Ectodermal cell (in vitro differentiated cells): ENCODE data around the gene TPCN2.

ENCODE experiments used
- H3K27ac ChIP-seq: 2 replicates; pipeline ENCODE4 v1.7.0; 2013; ENCODE audit warnings: mild to moderate bottlenecking, low read depth, low read length; ENCODE audit not compliant: insufficient read depth, poor library complexity, severe bottlenecking
- H3K27me3 ChIP-seq: 2 replicates; pipeline ENCODE4 v1.7.0; 2013; ENCODE audit warnings: mild to moderate bottlenecking, low read length; ENCODE audit not compliant: insufficient read depth, control insufficient read depth, poor library complexity, severe bottlenecking
- H3K36me3 ChIP-seq: one replicate; pipeline ENCODE4 v1.7.0; 2013; ENCODE audit warnings: low read length; ENCODE audit not compliant: control insufficient read depth, insufficient read depth
- H3K4me1 ChIP-seq: one replicate; pipeline ENCODE4 v1.7.0; 2013; ENCODE audit warnings: low read length; ENCODE audit not compliant: control insufficient read depth, insufficient read depth
- H3K4me3 ChIP-seq: 2 replicates; pipeline ENCODE4 v1.7.0; 2013; ENCODE audit warnings: low read depth, low read length, control low read depth; ENCODE audit not compliant: insufficient read depth
- H3K9me3 ChIP-seq: 2 replicates; pipeline ENCODE4 v1.7.0; 2013; ENCODE audit warnings: mild to moderate bottlenecking, low read length, moderate library complexity; ENCODE audit not compliant: control insufficient read depth
- WGBS, 2 experiments: methylation state at CpG; one replicate each; pipeline ENCODE4 v1.1.7; 2013; ENCODE audit warnings: missing lambda C conversion rate in 2 of 2; 5-methylcytosine and 5-hydroxymethylcytosine counted together

Gene TPCN2

GRCh38 chr11:69096473-69096872, 47.7 kb downstream of the TPCN2 start:
- Histone ChIP-seq H3K27me3 (no peaks in the 10 kb centered on the region), H3K36me3 (peaks cover 2% of the 10 kb centered on the region), H3K4me3 (no peak overlapping the region), H3K27ac (no peak overlapping the region), H3K9me3 (no peaks in the 10 kb centered on the region), H3K4me1 (peaks cover 11% of the 10 kb centered on the region)
- 93 to 95% methylated on average over 13 of the region's 13 CpGs for WGBS, 2 experiments

DNA sequence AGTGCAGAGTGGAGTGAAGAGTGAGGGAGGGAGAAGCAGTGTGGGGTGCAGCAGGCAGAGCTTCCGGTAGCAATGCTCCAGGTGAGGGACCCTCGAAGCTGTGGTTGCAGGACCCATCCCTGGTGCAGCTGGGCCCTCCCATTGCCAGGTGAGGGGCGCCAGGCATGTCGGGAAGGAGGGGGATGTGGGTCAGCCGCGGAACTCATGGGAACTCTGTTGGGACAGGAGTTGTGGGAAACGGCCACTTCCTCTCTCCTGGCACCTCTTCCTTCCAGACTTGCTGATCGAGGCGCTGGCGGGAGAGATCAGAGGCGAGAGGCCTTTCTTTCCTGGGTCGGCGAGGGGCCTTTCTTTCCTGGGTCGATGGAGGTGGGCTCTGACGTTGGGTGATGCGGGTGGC, 48.5 kb downstream of the TPCN2 start:
- peaks cover 11% of the 10 kb centered on the region for H3K4me1 ChIP-seq
- no peak overlapping the region for H3K4me3 ChIP-seq
- 94 to 95% methylated on average over 16 of the region's 16 CpGs for WGBS, 2 experiments
- no peaks in the 10 kb centered on the region for H3K27me3 ChIP-seq
- H3K27ac ChIP-seq = no peak overlapping the region
- no peaks in the 10 kb centered on the region for H3K36me3 ChIP-seq
- H3K9me3 ChIP-seq = no peaks in the 10 kb centered on the region

DNA sequence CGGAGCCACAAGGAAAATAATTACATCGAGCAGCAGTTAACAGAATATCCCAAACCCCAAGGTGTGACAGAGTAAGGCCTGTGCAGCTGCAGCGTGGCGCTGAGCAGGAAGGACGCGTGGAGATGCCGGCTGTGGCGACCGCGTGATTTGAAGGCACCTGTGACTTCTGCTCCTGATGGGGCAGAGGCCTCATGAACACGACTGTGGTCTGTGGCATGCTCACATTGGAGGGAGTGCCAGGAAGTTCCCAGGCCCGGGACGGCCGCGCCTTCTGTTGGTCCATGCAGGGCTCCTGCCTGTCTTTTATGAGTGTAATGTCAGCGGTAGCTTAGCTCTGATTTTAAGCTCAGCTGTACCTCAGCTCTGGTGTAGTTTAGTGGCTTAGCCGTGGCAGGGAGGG, 50.4 kb downstream of the TPCN2 start:
- no peaks in the 10 kb centered on the region for H3K9me3 ChIP-seq
- no peak overlapping the region for H3K27ac ChIP-seq
- peaks cover 6% of the 10 kb centered on the region for H3K4me1 ChIP-seq
- 89 to 90% methylated on average over 17 of the region's 17 CpGs for WGBS, 2 experiments
- no peaks in the 10 kb centered on the region for H3K27me3 ChIP-seq
- H3K4me3 ChIP-seq = no peak overlapping the region
- no peaks in the 10 kb centered on the region for H3K36me3 ChIP-seq

- Histone ChIP-seq H3K27ac (no peak overlapping the region), H3K4me3 (no peak overlapping the region), H3K4me1 (no peaks in the 10 kb centered on the region), H3K9me3 (no peaks in the 10 kb centered on the region), H3K27me3 (no peaks in the 10 kb centered on the region), H3K36me3 (no peaks in the 10 kb centered on the region)
- 88 to 93% methylated on average over 13 of the region's 13 CpGs for WGBS, 2 experiments
Observed at GRCh38 chr11:69100454-69101114, 51.9 kb downstream of the TPCN2 start.

DNA sequence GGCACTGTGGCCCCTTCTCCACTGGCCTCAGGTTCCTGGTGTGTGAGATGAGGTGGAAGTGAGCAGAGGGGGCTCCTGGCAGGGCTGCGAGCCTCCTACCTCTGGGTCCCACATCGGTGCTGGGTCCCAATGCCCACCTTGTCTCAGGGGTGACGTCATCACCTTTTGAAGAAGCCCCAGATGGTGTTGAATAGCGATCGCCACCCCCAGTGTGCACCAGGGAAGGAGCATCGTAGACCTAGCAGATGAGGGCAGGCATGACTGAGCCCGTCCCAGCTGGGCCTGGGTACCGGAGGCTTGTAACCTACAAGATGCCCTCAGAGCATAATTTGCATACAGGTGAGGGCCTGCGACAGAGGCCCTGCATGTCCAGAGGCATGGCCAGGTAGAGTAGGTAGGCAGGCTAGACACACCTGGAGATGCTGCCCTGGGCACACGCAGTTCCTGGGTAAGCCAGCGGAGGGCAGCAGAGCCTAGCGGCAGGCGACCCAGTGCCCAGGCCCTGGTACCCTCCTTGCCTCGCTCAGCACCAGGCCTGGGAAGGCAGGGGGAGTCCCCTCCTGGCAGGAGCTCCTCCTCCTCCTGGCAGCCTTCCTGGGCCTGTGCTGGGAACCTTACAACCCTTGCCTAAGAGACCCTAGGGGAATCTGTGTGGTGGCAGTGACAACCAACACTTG, 52.5 kb downstream of the TPCN2 start:
- WGBS, 2 experiments = 32 to 36% methylated on average over 14 of the region's 14 CpGs
- H3K36me3 ChIP-seq = no peaks in the 10 kb centered on the region

DNA sequence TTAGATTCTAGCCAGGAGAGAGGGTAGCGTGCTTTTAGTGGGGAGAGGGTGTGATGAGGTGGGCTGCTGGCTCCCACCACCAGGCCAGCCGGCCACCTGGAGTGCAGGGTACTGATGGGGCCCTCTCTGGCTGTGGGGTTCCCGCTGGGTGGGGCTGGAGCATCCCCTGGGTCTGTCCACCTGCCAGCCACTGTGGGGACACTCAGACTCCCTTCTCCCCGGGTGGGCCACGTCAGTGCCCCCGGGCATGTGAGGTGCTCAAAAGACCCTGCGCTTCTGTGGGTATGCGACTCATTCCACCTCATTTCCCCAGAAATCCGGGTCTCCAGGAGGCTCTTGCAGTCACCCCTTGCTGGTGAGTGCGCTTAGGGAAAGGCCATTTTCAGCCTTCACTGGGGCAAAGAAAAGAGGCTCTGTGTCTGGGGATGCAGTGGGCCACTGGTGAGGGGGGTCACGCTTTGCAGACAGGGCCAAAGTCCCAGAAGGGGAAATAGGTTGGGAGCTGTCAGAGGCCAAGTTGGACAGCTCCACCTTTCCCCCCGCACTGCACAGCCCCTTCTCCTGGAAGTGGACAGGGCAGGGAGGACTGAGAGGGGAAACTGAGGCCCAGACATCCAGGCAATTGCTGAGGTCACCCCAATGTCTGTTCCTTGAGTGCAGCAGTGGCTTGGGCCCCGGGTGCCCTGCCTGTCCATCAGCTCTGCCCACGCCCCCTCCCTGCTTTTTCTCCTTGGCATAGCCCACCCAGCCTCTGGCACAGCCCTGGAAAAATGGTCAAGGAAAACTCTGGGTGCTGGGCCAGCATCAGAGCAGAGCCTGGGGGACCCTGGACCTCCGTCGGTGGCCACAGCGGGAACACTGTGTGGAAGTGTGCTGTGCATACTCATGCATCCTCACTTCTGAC, 53.3 kb downstream of the TPCN2 start:
- no peak overlapping the region for H3K27ac ChIP-seq
- no peaks in the 10 kb centered on the region for H3K4me1 ChIP-seq
- H3K36me3 ChIP-seq = no peaks in the 10 kb centered on the region
- no peak overlapping the region for H3K4me3 ChIP-seq
- no peaks in the 10 kb centered on the region for H3K27me3 ChIP-seq
- H3K9me3 ChIP-seq = no peaks in the 10 kb centered on the region
- 86 to 89% methylated on average over 17 of the region's 17 CpGs for WGBS, 2 experiments

More for the DNA sequence above, 52.5 kb downstream of the TPCN2 start:
- Histone ChIP-seq H3K4me1 (no peaks in the 10 kb centered on the region), H3K9me3 (no peaks in the 10 kb centered on the region), H3K4me3 (no peak overlapping the region), H3K27me3 (no peaks in the 10 kb centered on the region), H3K27ac (no peak overlapping the region)

DNA sequence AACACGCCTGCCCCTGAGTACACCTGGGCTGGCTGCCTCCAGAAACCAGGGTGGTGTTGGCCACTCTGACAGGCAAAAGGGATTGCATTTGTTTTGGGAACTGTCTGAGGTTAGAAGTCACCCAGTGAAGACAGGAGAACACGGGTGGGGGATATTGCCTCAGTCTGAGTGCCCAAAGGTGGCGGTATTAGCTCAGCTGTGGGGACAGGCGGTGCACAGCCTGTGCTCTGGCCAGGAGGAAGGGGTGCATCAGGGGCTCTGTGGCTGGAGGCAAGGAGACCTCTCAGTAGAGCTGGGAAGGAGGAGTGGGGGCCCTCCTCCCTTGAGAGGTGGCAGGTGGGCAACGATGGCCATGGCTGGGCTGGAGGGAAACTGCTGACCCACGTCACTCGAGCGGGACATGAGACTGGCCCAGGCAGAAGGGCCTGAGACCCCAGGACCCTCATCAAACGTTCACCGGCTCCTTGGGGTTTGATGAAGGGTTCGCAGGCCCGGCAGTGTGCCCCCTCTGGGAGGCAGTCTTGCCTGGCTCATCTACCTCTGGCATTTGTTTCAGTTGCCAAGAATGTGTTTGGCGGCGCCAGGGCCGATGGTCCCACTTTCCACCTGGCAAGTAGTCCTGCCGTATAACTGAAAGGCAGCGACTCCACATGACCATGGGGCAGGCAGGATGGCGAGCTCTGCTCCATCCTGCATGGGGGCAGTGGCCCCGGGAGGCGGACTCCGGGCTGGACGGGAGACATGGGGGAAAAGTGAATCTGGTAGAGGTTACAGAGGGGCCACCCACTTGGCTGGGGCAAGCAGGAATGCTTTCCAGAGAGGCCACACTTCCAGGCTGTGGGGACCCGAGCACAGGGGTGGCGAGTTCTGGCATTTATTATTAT, 54.2 kb downstream of the TPCN2 start:
- no peaks in the 10 kb centered on the region for H3K36me3 ChIP-seq
- H3K9me3 ChIP-seq = no peaks in the 10 kb centered on the region
- 82 to 83% methylated on average over 23 to 24 of the region's 24 CpGs for WGBS, 2 experiments
- H3K4me1 ChIP-seq = no peaks in the 10 kb centered on the region
- no peak overlapping the region for H3K4me3 ChIP-seq
- no peak overlapping the region for H3K27ac ChIP-seq
- no peaks in the 10 kb centered on the region for H3K27me3 ChIP-seq

- 94% methylated on average over 14 of the region's 14 CpGs for WGBS, 2 experiments
- Histone ChIP-seq H3K27me3 (no peaks in the 10 kb centered on the region), H3K27ac (no peak overlapping the region), H3K9me3 (no peaks in the 10 kb centered on the region), H3K36me3 (no peaks in the 10 kb centered on the region), H3K4me3 (no peak overlapping the region), H3K4me1 (no peaks in the 10 kb centered on the region)
Observed at GRCh38 chr11:69104212-69104855, 55.6 kb downstream of the TPCN2 start.

GRCh38 chr11:69104856-69105395, 56.2 kb downstream of the TPCN2 start:
- Histone ChIP-seq H3K4me3 (no peak overlapping the region), H3K27me3 (no peaks in the 10 kb centered on the region)
- WGBS, 2 experiments = 94 to 95% methylated on average over 21 of the region's 21 CpGs

More at GRCh38 chr11:69104856-69105395, 56.2 kb downstream of the TPCN2 start:
- Histone ChIP-seq H3K4me1 (no peaks in the 10 kb centered on the region), H3K27ac (no peak overlapping the region), H3K36me3 (no peaks in the 10 kb centered on the region), H3K9me3 (no peaks in the 10 kb centered on the region)
